T-helper 1 cell treated with Interleukin-12 subunit alpha and Interleukin-12 subunit beta and Interleukin-4 antibody, amounts not matched to agents 30 μg/mL and 1 μg/mL, for 36 hours (primary cell): ENCODE measurements around the gene TRIM48.
"Not testable (repeated sequence)": the region's sequence is repeated elsewhere in the genome, so short reads cannot be mapped to it uniquely, and the experiment has no call there.

Experiments used
- H3K27ac Mint-ChIP-seq: one replicate; pipeline ENCODE4 v1.8.0; 2021; ENCODE audit warnings: mild to moderate bottlenecking, mixed read lengths
- H3K27me3 Mint-ChIP-seq: one replicate; pipeline ENCODE4 v1.8.0; 2021; ENCODE audit warnings: low read depth, mixed read lengths
- H3K36me3 Mint-ChIP-seq: one replicate; pipeline ENCODE4 v1.8.0; 2021; ENCODE audit warnings: low read depth, mixed read lengths
- H3K4me1 Mint-ChIP-seq: one replicate; pipeline ENCODE4 v1.8.0; 2021; ENCODE audit warnings: low read depth, mixed read lengths
- H3K4me3 Mint-ChIP-seq: one replicate; pipeline ENCODE4 v1.8.0; 2021; ENCODE audit warnings: mild to moderate bottlenecking, moderate library complexity, mixed read lengths
- H3K9me3 Mint-ChIP-seq: one replicate; pipeline ENCODE4 v1.8.0; 2021; ENCODE audit warnings: mixed read lengths

The TRIM48 gene, protein sequence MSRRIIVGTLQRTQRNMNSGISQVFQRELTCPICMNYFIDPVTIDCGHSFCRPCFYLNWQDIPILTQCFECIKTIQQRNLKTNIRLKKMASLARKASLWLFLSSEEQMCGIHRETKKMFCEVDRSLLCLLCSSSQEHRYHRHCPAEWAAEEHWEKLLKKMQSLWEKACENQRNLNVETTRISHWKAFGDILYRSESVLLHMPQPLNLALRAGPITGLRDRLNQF

DNA sequence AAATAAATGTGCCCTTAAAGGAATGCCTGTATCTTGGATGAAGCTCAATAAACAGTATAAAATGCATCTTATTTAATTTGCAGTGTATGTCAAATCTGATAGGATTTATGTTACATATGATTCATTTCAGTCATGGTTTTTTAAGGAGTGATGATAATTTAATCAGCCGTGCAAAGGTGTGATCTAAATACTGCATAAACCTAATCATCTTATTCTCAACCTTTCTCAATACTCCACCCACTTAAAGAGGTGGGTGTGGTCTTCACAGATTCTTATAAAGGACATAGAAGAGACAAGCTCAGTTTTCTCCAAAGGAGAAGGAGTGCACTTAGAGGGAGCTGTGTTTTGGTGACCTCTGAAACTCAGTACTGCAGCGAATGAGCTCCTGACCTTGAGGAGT lies at the start of gene TRIM48:
TRIM48 (plus strand) TSS at position 301 of the 400 bp plus-strand sequence. CDS start 113 bp downstream, outside the sequence.
- not testable (repeated sequence) for H3K27me3 Mint-ChIP-seq, H3K36me3 Mint-ChIP-seq, H3K4me3 Mint-ChIP-seq, H3K27ac Mint-ChIP-seq, H3K4me1 Mint-ChIP-seq
- peaks cover 46% of the 10 kb centered on the region for H3K9me3 Mint-ChIP-seq

DNA sequence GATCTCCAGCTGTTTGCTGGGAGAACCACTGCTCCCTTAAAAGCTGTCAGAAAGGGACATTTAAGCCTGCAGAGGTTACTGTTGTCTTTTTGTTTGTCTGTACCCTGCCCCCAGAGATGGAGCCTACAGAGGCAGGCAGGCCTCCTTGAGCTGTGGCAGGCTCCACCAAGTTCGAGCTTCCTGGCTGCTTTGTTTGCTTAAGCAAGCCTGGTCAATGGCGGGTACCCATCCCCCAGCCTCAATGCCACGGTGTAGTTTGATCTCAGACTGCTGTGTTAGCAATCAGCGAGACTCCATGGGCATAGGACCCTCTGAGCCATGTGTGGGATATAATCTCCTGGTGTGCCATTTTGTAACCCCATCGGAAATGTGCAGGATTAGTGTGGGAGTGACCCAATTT lies 23.6 kb upstream of the TRIM48 start:
- H3K27me3 Mint-ChIP-seq, H3K36me3 Mint-ChIP-seq, H3K4me3 Mint-ChIP-seq, H3K4me1 Mint-ChIP-seq, H3K27ac Mint-ChIP-seq: not testable (repeated sequence)
- peaks cover 52% of the 10 kb centered on the region for H3K9me3 Mint-ChIP-seq

DNA sequence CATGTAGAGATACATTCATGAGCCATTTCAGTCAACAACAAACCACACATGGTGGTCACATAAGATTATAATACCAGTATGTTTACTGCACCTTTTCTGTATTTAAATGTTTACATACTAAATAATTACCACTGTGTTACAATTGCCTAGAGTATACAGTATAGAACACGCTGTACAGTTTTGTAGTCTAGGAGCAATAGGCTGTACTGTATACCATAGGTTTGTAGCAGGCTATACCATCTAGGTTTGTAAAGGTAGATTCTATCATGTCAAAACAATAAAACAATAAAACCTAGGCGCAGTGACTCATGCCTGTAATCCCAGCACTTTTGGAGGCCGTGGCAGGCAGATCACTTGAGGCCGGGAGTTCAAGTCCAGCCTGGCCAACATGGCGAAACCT lies 1.1 kb downstream of the TRIM48 start:
- Mint-ChIP-seq H3K4me1 (no peaks in the 10 kb centered on the region), H3K27ac (no peak overlapping the region), H3K36me3 (no peaks in the 10 kb centered on the region)

More for the DNA sequence above, 1.1 kb downstream of the TRIM48 start:
- no peak overlapping the region for H3K4me3 Mint-ChIP-seq
- no peaks in the 10 kb centered on the region for H3K27me3 Mint-ChIP-seq
- H3K9me3 Mint-ChIP-seq = peaks cover 48% of the 10 kb centered on the region
